ENCODE measurements around the gene DSC2.
"Not testable (repeated sequence)": the region's sequence is repeated elsewhere in the genome, so short reads cannot be mapped to it uniquely, and the experiment has no call there.

DSC2 gene

GRCh38 chr18:31043709-31044108, 58.5 kb downstream of the DSC2 start:
- no peak for DNase-seq (ENCODE audit: low spot score)

GRCh38 chr18:31042406-31043181, 59.6 kb downstream of the DSC2 start, which contains the start of gene DSC3:
DSC3 (minus strand) TSS chr18:31042742; CDS start chr18:31042660, 82 bp downstream.
- no peak for DNase-seq (ENCODE audit: low spot score)

- no peak for DNase-seq (ENCODE audit: low spot score)
Measured at GRCh38 chr18:31042084-31042405, 60.2 kb downstream of the DSC2 start.

- DNase-seq (ENCODE audit: low spot score): no peak
Measured at GRCh38 chr18:31041271-31042083, 60.7 kb downstream of the DSC2 start.

- DNase-seq (ENCODE audit: low spot score): no peak
Measured at GRCh38 chr18:31040686-31041270, 61.4 kb downstream of the DSC2 start.

- no peak for DNase-seq (ENCODE audit: low spot score)
Measured at GRCh38 chr18:31039426-31039825, 62.8 kb downstream of the DSC2 start.

GRCh38 chr18:31037686-31038085, 64.5 kb downstream of the DSC2 start:
- not testable (repeated sequence) for DNase-seq (ENCODE audit: low spot score)

- DNase-seq (ENCODE audit: low spot score): no peak
Measured at GRCh38 chr18:31034541-31034940, 67.7 kb downstream of the DSC2 start.

- no peak for DNase-seq (ENCODE audit: low spot score)
Measured at GRCh38 chr18:31030574-31031278, 71.5 kb downstream of the DSC2 start.

- DNase-seq (ENCODE audit: low spot score): no peak
Measured at GRCh38 chr18:31015715-31016434, 86.3 kb downstream of the DSC2 start.

- DNase-seq (ENCODE audit: low spot score): peak; percentile 90
Measured at GRCh38 chr18:31011455-31011854, 90.8 kb downstream of the DSC2 start.

- DNase-seq (ENCODE audit: low spot score): no peak
Measured at GRCh38 chr18:31010601-31011000, 91.6 kb downstream of the DSC2 start.

Data from RKO (cell line).